AG09319 (cell line): ENCODE measurements around the gene KRTAP19-2.

ENCODE experiments used
- DNase-seq: peaks from one replicate; pipeline ENCODE4 v3.0.0-alpha.2; 2010; ENCODE audit warnings: low read depth; ENCODE audit errors: extremely low read depth
- CTCF ChIP-seq: IDR thresholded peaks from 2 replicates; pipeline ENCODE4 v1.5.1; 2011; ENCODE audit warnings: low read depth, mild to moderate bottlenecking, inconsistent platforms, low read length, moderate library complexity

The KRTAP19-2 gene

DNA sequence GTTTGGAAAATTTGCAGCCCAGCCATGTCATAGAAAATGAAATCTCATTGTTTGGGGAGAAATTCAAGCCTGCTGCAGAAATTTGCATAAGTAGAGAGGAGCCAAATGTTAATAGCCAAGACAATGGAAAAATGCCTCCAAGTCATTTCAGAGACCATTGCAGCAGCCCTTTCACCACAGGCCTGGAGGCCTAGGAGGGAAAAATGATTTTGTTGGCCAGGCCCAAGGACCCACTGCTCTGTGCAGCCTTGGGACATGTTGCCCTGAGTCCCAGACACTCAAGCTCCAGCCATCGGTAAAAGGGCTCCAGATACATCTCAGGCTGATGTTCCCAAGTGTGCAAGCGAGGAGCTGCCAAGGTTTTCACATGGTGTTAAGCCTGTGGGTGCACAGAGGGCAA, 1.1 kb downstream of the KRTAP19-2 start:
- DNase-seq: no peak
- TF ChIP-seq CTCF: no peak

DNA sequence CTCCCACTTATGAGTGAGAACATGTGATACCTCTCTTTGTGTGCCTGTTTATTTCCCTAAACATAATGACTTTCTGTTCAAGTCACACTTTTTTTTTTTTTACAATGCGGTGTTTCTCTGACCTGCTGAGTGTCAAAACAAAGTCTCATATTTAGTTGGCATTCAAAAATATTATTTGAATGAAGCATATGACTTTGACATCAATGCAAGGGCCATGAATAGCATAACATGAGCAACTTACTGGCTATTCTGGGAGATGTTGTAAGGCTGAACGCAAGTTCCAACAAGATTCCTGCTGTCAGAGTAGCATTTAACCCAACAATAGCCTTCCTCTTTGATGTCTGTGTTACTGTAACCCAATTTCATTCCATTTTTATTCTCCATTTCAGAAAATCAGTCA, 5.1 kb downstream of the KRTAP19-2 start:
- TF ChIP-seq CTCF: no peak
- no peak for DNase-seq

GRCh38 chr21:30480145-30480544, 7.1 kb downstream of the KRTAP19-2 start, which contains the start of gene KRTAP19-1:
TSS of gene KRTAP19-1 (minus strand) at chr21:30480367. CDS start at chr21:30480317, 50 bp downstream.
- DNase-seq: no peak
- no peak for TF ChIP-seq CTCF

- no peak for TF ChIP-seq CTCF
- DNase-seq: no peak
Measured at GRCh38 chr21:30479259-30479658, 8.0 kb downstream of the KRTAP19-2 start.

DNA sequence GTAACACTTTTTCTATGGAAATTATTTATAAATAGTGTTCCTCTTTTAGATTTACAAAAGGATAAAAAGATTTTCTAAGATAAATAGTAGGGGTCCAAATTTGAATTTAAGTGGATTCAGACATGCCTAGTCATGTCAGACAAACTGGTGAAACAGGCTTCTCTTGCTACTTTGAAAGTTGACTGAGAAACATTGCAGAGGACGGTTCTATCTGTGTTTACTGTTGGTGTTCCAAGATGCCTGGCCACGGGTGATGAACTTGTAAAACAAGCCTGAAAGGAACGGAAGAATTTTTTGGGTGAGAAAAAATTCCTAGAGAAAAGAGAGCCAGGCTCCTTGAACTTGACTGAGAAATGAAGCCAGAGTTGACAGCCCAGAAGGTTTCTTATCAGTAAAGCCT, 9.2 kb downstream of the KRTAP19-2 start:
- DNase-seq: no peak
- TF ChIP-seq CTCF: no peak

DNA sequence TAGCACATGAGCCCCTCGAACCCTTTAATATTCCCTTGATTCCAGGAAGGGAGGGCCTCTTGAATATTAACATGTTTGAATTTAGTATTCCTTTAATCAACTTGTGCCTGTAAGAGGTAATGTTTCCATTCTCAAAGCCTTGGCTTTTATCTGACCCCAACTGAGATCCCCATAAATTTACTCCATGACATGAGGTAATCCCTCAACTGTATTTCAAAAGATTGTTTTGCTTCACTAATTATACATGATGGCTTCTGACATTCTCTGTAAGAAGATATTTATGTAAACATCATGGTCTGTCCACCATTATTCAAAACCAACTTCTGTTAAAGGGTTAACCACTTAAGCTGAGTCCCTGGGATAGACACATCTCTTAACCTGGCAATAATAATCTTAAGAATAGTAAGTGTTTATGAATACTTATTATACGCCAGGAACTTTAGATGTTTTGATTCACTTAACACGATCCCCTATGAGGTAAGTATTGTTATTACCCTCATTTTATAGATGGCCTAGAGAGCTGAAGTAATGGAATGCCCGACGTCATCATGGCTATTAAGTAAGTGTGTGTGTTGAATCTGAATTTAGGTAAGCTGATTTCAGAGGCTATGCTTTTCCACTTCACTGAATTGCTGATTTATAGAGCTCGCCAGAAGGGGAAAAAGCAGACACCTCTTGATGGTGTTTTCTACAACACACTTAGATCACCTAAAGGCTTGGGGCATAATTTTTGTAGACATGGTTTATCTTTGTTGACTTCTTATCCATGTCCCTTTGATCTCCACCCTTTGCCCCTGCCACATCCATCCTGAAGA, 18.1 kb downstream of the KRTAP19-2 start:
- no peak for DNase-seq
- no peak for TF ChIP-seq CTCF

DNA sequence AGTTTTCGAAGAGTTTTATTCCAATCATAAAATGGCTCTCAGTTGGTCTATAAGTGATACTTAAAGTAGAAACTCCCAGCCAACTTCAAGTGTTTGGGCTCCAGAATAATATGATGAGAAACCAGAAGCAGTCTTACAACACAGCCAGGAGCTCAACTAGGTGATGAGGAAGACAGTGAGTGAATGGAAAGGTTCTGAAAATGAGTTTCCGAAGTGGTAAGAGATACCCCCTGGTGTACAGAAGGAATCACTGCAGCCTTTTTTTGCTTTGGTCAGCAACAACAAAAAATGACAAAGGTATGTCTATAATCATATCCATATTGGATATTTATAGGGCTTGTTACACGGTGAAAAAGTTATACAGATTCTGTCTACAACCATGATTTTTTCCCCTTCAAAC, 23.5 kb downstream of the KRTAP19-2 start:
- DNase-seq: no peak

More for the DNA sequence above, 23.5 kb downstream of the KRTAP19-2 start:
- TF ChIP-seq CTCF: no peak
